HG02798 (cell line): ENCODE results near the gene DESI1.
A peak's percentile ranks its signal among the peaks of the same experiment; 100 is the strongest.
"Not testable (repeated sequence)": the region's sequence is repeated elsewhere in the genome, so short reads cannot be mapped to it uniquely, and the experiment has no call there.

Experiments
- ATAC-seq: cut with Tn5 transposase; IDR thresholded peaks from one replicate; pipeline ENCODE4 v1.9.1; 2021; ENCODE audit warnings: mild to moderate bottlenecking; ENCODE audit not compliant: unreplicated experiment, poor library complexity

The DESI1 gene

DNA sequence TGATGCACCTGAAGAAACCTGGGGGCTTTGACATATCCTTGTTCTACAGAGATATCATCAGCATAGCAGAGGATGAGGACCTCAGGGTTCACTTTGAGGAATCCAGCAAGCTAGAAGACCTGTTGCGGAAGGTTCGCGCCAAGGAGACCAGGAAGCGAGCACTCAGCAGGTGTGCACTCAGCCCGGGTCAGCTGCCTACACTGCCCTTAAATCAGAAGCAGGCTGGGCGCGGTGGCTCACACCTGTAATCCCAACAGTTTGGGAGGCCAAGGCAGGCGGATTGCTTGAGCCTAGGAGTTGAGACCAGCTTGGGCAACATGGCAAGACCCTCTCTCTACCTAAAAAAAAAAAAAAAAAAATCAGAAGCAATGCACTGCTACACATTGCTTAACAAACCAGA lies 16.8 kb upstream of the DESI1 start:
- not testable (repeated sequence) for ATAC-seq

DNA sequence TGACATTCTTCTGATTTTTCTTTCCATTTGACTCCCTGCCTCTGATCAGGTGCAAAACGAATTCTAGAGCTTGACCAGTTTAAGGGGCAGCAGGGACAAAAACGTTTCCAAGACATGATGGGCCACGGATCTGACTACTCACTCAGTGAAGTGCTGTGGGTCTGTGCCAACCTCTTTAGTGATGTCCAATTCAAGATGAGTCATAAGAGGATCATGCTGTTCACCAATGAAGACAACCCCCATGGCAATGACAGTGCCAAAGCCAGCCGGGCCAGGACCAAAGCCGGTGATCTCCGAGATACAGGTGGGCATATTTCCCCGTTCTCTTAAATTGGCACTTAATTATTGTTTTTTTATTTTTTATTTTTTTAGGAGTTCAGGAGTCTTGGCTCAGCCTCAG lies 15.6 kb upstream of the DESI1 start:
- no peak for ATAC-seq

DNA sequence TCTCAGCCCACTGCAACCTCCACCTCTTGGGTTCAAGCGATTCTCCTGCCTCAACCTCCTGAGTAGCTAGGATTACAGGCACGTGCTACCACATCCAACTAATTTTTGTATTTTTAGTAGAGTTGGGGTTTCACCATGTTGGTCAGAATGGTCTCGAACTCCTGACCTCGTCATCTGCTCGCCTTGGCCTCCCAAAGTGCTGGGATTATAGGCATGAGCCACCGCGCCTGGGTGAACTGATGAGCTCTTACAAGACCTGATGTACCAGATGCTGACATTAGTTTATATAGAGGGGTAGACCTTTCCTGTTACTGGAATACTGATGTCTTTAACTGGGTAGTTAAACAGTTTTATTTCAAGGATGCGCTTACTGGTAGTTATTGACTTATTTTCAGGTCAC lies 13.8 kb upstream of the DESI1 start:
- not testable (repeated sequence) for ATAC-seq

DNA sequence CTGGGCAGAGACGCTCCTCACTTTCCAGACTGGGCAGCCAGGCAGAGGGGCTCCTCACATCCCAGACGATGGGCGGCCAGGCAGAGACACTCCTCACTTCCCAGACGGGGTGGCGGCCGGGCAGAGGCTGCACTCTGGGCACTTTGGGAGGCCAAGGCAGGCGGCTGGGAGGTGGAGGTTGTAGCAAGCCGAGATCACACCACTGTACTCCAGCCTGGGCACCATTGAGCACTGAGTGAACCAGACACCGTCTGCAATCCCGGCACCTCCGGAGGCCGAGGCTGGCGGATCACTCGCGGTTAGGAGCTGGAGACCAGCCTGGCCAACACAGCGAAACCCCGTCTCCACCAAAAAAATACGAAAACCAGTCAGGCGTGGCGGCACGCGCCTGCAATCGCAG lies 10.8 kb upstream of the DESI1 start:
- ATAC-seq, result not testable (repeated sequence)

DNA sequence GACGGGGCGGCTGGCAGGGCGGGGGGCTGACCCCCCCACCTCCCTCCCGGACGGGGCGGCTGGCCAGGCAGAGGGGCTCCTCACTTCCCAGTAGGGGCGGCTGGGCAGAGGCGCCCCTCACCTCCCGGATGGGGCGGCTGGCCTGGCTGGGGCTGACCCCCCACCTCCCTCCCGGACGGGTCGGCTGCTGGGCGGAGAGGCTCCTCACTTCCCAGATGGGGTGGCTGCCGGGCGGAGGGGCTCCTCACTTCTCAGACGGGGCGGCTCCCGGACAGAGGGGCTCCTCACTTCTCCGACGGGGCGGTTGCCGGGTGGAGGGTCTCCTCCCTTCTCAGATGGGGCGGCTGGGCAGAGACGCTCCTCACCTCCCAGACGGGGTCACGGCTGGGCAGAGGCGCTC lies 10.3 kb upstream of the DESI1 start:
- not testable (repeated sequence) for ATAC-seq

DNA sequence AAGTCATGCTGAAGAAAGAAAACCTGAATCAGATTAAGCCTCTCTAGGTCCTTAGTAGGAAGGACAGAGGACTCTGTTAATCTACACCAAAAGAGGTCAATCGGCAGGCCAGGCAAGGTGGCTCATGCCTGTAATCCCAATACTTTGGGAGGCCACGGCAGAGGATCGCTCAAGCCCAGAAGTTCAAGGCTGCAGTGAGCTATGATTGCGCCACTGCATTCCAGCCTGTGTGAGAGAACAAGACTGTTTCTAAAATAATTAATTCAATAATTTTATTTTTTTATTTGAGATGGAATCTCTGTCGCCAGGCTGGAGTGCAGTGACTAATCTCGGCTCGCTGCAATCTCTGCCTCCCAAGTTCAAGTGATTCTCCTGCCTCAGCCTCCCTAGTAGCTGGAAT lies 4.7 kb upstream of the DESI1 start:
- ATAC-seq, result no peak

DNA sequence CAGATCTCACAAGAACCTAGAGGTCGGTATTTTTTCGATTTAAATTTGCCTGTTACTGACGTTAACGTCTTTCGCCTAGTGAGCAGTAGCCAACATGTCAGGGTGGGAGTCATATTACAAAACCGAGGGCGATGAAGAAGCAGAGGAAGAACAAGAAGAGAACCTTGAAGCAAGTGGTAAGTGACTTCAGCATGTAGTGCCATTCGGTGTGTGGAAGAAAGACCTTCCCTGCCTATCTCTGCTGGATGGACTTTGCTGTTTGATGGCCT lies 1.0 kb upstream of the DESI1 start:
- no peak for ATAC-seq

DNA sequence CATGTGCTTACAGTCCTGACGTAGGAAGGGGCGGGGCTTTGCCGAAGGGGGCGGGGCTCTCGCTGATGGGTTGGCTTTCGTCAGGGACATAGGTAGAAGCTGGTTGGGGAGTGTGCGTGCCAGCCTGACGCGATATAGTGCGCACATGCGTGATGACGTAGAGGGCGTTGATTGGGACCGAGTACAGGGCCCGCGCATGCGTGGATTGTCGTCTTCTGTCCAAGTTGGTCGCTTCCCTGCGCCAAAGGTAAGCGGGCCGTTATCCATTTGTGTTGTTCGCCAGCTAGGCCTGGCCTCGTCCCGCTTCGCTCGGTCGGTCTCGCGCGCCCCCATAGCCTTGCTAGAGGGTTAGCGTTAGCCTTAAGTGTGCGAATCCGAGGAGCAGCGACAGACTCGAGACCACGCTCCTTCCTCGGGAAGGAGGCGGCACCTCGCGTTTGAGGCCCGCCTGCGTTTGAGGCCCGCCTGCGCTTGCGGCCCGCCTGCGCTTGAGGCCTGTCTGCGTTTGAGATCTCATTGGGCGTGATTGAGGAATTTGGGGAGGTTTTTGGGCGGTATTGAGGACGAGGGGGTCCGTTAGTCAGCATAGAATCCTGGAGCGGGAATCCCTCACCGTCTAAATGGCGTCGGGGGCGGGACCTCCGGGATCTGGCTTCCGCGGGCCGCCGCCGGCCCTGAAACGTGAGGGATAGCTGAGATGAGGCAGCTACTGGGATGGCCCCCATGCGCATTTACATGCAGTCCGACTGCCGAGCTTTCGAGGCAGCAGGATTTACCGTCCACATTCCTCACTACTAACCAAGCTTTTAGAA lies 462 bp upstream of the DESI1 start, which contains the start of gene XRCC6:
TSS of gene XRCC6 (plus strand) at position 197 of the 812 bp plus-strand sequence. CDS start 710 bp downstream, outside the sequence.
- ATAC-seq, result peak; percentile 91

DNA sequence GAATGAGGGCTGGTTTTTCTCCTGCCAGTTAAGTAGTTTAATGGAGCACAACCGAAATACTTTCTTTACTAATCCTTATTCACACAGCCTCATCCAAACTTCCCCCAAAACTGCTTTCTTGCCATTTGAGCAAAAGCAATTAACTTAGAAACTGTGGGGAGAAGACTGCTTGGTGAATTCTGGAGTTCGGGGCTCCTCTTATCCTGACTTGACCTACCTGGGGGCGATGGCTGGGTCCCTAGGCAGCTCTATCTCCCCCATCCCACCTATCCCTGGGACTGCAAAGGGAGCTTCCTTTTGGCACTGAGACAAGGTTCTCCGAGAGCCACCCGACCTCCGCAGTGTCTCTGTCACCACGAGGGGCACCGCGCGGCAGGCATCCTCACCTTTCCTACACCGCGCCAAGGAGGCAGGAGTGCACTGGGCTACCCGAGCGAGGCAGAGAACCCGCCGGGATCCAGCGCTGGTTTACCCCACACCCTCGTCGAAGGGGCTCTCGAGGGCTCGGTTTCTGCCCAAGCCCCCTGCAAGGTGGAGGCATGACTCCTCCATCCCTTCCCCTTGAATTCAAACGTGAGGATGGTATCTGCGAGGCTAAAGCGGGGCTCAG lies 759 bp downstream of the DESI1 start:
- ATAC-seq, result no peak

DNA sequence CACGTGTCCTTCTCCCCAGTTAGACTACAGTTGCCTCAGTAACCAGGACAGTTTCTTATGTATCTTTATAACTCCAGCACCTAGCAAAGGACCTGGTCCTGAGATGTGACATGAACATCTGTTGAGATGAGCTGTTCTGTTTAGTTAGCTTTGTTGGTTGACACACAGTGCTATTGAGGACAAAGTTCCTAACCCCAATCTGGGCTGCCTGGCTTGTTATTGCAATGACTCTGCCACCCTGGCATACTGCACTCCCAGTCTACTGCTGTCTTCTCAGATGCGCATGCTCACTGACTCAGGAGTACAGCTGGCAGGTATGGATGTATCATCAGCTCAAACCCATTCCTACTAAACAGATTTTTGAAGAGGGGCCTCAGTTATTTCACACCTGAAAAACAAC lies 7.4 kb downstream of the DESI1 start:
- no peak for ATAC-seq

DNA sequence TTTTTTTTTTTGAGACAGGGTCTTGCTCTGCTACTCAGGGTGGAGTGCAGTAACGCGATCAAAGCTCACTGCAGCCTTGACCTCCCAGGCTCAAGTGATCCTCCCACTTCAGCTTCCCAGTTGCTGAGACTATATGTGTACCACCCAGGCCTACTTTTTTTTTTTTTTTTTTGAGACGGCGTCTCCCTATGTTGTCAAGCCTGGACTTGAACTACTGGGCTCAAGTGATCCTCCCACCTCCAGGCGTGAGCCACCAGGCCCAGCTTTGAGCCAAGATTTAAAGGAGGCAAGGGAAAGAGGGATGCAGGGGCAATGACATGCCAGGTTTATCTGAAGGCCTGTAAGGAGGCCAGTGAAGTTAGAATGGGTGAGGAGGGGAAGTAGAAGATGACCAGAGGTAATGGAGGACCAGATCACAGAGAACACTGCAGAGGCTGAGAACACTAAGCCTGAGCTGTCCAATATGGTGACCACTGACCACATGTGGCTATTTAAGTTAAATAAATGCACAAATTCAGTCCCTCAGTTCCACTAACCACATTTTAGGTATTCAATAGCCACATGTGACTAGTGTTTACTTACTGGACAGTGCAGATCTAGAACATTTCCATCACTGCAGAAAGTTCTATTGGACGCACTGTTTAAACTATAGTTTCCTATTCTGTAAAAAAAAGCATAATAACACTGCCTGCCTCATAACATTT lies 8.1 kb downstream of the DESI1 start:
- ATAC-seq, result no peak

DNA sequence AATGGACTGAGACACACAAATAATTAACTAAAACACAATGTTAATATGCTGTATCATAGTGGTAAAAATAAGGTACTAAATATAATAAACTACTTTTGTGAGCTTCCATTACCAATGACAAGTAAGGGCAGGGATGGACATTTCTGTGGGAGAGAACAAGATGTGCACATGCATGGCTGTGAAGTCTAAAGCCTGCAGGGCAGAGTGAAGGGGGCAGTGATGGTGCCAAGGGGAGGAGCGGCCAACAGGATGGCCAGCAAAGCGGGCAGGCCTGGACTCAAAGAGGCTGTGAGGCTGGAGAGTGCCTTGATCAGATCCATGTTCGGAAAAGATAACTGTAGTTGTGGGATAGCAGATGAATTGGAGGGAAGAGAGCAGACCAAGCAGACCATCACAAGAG lies 12.5 kb downstream of the DESI1 start:
- ATAC-seq, result no peak

DNA sequence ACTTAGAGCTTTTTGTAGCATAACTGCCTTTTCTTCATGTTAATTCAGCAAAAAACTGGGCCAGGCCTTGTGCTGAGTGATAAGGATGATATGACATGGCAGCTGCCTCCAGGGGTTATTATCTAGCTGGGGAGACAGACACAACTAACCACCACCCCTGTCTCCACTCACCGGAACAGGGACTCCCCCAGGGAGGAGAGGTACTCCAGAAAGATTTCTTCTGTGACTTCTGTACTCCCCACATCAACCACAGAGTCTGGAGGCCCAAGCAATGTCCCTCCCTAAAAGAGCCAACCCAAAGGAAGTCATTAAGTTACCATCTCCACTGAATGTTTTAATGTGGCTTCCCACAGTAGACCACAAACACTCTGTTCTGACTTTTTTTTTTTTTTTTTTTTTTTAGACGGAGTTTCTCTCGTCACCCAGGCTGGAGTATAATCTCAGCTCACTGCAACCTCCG lies 16.9 kb downstream of the DESI1 start:
- peak; percentile 76 for ATAC-seq

DNA sequence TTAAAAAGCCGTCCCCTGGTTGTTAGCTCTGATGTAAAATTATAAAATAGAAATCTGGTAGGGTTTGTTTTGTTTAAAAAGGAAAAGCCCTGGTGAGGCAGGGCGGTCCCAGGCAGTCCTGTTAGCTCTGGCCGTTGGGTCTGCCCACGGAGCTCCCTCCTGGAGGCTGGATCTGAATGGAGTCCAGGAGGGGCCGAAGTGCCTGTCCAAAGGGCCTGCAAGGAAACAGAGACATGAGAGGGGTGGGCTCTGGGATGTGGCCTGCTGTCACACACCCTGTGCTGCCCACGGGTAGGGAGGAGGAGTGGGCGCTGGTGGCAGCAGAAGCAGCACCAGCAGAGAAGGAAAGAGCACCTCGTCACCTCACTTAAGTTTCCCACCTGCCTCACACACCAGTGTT lies 19.9 kb downstream of the DESI1 start:
- no peak for ATAC-seq

DNA sequence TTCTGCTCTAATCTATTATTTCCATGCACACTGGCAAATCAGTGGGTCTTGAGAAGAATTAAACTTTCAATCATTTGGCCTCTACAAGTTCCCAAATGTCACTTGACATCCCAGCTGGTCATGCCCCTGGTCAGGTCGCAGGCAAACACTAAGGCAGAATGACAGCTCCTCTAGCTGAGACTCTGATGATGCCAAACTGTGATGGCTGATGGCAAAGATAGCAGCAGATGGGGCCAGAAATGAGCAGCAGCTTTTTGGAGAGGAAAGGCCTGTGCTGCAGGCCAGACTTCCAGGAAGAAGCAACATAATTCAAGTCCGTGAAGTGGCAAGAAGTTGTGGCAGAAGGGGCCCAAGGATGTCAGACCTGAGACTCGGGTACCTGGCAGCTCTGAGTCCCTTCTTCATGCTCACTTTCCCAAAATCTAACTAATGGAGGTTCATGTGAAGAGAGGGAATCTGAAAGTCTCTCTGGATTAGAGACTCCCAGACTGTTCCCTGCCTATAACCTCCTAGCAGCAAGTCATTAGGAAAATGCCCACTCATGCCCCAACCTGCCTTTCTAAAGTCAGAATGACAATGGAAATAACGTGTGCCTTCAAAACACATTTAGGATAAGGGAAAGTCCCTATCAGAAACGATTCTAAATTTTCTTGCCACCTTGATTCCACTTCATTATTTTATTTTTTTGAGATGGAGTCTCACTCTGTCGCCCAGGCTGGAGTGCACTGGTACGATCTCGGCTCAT lies 21.8 kb downstream of the DESI1 start:
- ATAC-seq, result no peak

DNA sequence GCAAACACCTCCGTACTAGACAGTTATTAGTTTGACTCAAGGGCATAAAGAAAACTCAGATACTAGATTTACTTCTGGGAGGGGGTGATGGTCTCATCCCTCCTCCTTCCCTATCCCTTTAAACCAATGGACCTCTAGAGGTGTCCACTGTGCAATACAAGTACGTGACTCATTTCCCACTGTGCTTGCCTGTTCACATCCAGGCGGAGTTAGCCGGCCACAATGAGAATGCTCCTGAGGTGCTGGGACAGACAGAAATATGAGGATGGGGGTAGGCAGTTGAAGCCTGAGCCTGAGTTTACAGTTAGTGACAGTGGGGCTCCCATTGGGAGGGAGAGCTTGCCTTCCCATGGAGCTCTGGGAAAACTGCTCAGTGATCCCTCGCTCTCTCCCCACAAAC lies 22.8 kb downstream of the DESI1 start:
- ATAC-seq, result no peak

DNA sequence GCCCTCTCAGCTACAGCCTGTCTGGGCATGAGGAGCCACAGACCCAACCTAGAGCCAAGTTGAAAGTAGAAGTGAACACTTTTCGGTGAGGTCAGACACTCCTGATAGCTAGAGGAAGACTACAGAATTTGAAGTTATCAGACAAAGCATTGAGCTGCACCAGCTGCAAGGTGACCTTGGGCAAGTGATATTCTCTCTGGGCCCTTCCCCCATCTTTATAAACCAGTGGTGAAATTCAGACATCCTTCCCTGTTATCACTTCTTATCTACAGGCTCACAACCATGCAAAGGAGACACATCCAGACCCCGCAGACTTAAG lies 23.2 kb downstream of the DESI1 start:
- ATAC-seq, result no peak

DNA sequence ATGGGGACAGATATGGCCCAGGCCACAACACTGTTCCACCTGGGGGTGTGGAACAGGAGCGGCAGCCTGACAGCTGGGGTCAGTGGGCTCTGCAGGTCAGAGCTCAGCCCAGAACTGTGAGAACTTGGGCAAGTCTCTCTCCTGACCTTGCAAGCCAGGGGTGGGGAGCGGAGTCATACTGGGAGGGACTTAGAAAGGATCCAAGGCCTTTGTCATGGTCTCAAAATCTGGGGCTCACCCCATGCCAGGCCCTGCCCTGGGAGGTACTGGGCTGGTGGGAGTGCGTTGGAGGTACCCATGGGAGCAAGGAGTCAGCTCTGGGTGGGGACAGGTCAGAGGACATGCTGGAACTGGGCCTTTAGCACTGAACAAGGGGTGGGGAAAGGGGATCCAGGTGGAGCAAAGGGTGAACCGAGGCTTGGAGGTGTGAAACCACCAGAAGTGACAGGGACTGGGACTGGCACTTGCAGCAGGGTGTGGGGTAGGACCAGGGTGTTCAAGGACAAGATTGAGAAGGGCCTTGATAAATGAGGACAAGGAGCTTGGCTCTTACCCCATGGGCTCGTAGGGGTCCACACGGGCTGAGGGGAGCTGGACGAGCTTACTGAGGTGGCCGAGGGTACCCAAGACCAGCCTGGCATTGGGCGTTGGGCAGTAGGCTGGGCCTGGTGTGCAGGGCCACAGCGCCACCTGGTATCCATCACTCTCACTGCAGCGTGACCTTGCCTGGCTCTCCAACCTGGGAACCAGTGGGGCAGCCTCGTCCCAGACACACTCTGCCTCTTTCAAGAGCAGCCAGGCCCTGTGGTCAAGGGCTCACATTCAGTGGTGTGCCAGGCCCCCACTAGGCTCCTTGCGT lies 23.8 kb downstream of the DESI1 start:
- ATAC-seq, result no peak

DNA sequence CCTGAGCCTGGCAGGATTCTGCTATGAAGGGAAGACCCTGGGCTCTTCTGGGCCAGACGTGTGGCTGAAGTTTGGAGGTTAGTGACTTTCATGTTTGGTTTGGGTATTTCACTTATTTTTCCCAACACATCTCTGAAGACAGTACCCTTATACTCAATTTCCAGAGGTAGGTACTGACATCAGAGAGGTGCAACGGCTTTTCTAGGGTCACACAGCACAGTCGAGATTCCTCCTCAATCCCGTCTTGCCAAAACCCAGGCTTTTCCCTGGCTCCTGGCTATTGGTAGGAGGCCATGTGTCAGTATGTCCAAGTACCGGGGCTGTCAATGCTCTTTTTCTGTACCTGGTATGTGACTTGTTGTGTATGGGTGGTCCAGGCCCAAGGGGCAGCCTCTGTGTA lies 25.1 kb downstream of the DESI1 start:
- ATAC-seq, result no peak

DNA sequence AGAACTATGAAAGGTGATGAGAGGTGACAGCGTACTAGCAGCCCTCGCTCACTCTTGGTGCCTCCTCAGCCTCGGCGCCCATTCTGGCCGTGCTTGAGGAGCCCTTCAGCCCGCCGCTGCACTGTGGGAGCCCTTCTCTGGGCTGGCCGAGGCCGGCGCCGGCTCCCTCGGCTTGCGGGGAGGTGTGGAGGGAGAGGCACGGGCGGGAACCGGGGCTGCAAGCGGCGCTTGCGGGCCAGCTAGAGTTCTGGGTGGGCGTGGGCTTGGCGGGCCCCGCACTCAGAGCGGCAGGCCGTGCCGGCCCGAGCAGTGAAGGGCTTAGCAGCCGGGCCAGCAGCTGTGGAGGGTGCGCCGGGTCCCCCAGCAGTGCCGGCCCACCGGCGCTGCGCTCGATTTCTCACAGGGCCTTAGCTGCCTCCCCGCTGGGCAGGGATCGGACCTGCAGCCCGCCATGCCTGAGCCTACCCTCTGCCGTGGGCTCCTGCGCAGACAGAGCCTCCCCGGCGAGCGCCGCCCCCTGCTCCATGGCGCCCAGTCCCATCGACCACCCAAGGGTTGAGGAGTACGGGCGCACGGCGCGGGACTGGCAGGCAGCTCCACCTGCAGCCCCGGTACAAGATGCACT lies 27.4 kb downstream of the DESI1 start:
- ATAC-seq, result not testable (repeated sequence)
